IPS-NIHi7 (cell line): Measurements from ENCODE around the gene COPRS.

Source experiments
- DNase-seq: peaks from one replicate; pipeline ENCODE4 v3.0.0; 2012; ENCODE audit warnings: mixed read lengths; ENCODE audit errors: extremely low spot score

Gene COPRS

GRCh38 chr17:31858642-31859486 is at the start of gene COPRS:
COPRS (minus strand) TSS chr17:31859244; CDS start chr17:31859199, 45 bp downstream.
- DNase-seq, result peak; percentile 98

- DNase-seq, result no peak
Observed at GRCh38 chr17:31908386-31908785, 49.3 kb upstream of the COPRS start.

GRCh38 chr17:31907342-31907962 is 48.4 kb upstream of the COPRS start:
- no peak for DNase-seq

DNA sequence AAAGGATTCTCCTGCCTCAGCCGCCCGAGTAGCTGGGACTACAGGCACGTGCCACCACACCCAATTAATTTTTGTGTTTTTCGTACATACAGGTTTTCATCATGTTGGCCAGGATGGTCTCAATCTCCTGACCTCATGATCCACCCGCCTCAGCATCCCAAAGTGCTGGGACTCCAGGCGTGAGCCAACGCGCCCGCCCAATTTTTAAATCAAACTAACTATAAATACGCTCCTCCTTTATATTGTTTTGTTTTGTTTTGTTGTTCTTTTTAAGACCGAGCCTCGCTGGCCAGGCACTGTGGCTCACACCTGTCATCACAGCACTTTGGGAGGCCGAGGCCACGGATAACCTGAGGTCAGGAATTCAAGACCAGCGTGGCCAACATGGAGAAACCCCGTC is 44.4 kb upstream of the COPRS start:
- DNase-seq, result no peak

DNA sequence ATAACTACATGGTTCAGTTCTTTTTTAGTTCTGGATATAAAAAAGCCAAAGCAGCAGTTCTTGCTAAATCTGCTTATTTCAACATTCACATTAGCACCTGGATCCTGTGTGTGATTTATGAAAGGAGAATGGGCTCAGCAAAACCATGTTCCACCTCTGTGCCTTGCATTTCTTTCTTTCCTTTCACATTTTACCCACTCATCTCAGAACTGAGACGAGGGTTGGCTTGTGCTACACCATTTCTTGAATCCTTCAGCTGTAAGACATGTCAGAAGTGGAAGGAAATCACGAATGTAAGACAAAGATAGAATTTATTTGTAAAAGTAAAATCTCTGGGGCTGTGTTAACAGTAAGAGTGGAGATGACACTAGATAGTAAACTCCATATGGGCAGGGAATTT is 43.6 kb upstream of the COPRS start:
- DNase-seq, result no peak

DNA sequence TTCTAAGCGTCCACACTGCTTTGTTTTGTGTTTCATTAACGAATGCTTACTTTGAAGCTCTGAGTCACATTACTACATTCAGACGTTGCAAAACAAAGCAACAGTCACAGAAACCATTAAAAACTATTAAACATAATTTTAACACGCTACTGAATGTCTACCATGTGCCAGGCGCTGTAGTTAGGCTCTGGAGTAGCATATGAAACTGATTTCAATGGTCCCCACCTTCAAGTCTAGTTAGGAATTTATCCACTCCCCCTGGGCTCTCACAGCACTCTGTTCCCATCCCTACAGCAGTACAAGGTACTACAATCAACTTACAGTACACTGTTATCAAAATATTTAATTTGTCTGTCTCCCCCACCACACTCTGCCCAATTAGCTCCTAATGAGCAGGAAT is 41.8 kb upstream of the COPRS start:
- DNase-seq, result no peak

DNA sequence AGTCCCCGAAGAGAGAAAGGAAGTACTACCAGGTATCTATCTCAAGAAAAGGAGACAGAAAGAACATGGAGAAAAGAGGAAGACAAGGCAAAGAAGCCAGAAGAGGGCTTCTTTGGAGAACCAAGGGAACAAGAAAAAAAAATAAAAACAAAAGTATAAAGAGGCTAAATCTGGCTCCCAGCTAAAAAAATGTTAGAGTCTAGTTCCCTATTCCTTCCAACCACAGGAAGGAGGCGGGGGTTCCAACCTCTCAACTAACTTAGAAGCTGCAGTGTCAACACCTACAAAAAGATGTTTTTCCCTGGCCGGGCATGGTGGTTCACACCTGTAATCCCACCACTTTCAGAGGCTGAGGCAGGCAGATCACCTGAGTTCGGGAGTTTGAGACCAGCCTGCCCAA is 29.1 kb upstream of the COPRS start:
- DNase-seq, result no peak

DNA sequence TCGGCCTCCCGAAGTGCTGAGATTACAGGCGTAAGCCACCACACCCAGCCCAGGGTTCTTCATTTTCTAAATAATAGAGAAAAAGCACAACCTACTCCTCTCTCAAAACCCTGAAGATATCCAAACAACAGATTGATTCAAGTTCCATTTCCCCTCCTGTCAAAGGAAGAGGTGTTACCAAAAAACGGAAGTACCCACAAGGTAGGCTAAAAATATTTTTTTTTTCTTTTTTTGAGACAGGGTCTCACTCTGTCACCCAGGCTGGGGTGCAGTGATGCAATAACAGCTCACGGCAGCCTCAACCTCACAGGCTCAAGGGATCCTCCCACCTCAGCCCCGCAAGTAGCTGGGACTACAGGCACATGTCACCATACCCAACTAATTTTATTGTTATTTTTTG is 23.5 kb upstream of the COPRS start:
- no peak for DNase-seq

GRCh38 chr17:31880311-31880710 is 21.3 kb upstream of the COPRS start:
- DNase-seq, result no peak

DNA sequence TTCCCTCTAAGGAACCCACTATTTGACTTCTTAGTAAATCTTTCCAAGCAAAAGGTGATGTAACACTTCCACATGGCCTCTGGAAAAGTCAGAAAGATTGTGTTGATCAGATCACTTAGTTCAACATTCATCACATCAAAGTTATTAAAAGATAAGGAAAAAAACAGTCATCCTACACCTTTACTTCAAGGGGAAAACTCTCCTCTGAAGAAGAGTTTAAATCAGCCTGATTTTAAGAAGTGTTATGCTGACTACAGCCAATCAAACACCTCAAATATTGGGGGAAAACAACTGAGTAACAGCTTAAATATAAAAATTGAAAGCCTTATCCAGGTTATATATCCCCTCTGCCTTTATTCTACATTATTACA is 19.6 kb upstream of the COPRS start:
- DNase-seq, result no peak

GRCh38 chr17:31877911-31878702 is 19.1 kb upstream of the COPRS start:
- DNase-seq, result no peak

DNA sequence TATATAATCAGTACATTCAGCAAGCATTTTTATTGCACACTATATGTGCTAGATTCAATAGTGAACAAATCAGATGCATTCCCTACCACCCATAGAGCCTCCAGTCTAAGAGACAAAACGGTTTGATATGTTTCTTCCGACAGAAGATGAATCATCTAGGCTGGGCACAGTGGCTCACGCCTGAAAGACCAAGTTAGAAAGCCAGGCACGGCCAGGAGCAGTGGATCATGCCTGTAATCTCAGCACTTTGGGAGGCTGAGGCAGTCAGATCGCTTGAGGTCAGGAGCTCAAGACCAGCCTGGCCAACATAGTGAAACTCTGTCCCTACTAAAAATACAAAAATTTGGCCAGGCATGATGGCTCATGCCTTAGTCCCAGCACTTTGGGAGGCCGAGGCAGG is 18.3 kb upstream of the COPRS start:
- no peak for DNase-seq

DNA sequence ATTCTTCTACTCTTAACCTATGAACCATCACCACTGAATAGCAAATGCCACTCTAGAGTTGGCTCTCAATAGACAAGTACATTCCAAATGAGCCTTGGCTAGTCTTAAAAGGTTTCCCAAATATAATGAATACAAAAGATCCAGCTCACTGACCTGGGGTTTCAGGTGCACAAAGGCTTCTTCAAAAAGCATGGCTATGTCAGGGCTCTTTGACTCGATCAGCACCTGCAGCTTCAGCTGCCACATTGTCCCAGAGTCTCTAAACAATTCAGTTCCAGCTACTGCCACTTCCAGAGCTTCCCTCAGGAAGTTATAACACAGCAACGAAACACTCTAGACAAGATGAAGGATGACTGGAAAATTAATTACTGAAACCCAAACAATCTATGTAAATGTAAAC is 16.0 kb upstream of the COPRS start:
- no peak for DNase-seq

DNA sequence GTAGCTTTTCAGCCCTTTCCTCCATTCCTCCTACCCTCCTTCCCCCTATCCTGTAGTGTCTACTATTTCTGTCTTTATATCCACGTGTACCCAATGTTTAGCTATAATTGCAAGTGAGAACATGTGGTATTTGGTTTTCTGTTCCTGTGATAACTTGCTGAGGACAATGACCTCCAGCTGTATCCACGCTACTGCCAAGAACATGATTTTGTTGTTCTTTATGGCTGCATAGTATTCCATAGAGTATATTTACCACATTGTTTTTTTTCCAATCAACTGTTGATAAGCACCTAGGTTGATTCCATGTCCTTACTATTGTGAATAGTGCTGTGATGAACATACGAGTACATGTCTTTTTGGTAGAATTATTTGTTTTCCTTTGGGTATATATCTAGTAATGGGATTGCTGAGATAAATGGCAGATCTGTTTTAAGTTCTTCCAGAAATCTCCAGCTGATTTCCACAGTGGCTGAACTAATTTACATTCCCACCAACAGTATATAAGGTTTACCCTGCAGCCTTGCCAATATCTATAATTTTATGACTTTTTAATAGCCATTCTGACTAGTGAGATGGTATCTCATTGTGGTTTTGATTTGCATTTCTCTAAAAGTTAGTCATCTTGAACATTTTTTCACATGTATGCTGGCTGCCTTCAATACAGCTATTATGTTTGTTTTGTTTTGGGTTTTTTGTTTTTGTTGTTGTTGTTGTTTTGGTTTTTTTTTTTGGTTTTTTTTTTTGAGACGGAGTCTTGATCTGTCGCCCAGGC is 10.9 kb upstream of the COPRS start:
- no peak for DNase-seq

- DNase-seq, result no peak
Observed at GRCh38 chr17:31869031-31869430, 10.0 kb upstream of the COPRS start.

DNA sequence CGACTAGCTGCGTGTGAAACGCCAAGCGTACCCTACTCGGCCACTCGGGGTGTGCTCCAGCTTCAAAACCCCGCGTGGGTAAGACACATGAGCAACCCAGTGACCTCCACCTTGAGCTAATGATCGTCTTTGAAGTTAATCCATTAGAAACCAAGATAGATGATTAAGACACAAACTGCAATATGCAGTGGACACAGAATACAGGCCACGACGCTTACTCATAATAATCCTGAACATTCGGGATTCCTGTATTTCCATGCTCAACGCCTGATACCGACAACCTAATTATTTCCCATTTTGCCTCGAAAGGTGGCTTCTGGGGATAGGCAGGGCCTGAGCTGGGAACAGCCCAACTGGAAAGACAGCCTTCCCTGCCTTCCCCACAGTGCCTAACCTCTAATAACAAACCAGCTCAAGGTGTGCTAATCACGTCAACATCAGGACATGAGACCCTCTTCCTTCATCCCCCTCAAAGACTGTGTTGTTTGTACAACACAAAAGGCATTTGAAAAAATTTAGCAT is 504 bp upstream of the COPRS start:
- DNase-seq, result peak; percentile 37

GRCh38 chr17:31857920-31858641 is 963 bp downstream of the COPRS start:
- no peak for DNase-seq

DNA sequence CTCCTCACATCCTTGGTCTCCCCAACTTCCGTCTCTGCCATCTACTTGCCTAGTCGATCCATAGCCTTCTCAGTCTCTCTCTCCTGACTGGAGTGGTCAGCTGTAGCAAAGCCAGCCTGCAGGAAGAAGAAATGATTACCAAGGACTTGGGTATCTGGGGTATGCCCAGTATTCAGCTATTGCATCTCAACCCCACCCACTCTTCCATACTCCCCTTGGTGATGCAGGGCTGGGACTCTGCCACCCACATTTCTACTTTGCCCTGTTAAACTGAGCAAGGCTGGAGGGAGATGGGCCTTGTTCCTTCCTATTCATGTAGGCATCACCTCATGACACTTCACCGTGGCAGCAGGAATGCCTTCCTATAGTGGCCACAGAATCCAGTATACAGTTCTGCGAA is 2.3 kb downstream of the COPRS start:
- no peak for DNase-seq

DNA sequence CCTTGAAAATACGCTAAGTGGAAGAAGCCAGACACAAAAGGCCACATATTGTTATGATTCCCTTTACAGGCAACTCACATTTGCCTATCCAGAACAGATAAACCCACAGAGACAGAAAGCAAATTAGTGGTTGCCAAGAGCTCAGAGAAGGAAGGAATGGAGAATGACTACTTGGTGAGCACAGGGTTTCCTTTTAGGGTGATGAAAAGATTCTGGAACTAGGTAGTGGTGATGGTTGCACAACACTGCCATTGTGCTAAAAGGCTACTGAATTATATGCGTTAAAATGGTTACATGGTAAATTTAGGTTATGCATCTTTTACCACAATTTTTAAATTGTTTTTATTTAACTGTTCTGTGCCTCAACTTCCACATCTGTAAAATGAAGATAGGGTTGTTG is 4.4 kb downstream of the COPRS start:
- no peak for DNase-seq

- DNase-seq, result no peak
Observed at GRCh38 chr17:31853911-31854470, 5.1 kb downstream of the COPRS start.

- no peak for DNase-seq
Observed at GRCh38 chr17:31845291-31845690, 13.8 kb downstream of the COPRS start.
